Lower lobe of right lung (tissue), 2 donors: ENCODE results near the gene CTSE. TPM values are rescaled to one million over a fixed set of nuclear protein-coding genes. Genes with fewer than 3 reads are reported as not detected.
A peak's percentile ranks its signal among the peaks of the same experiment; 100 is the strongest.

ENCODE experiments used
- ATAC-seq, 2 donors: fragments of 200-7000 bp; cut with Tn5 transposase; one replicate each; pipeline ENCODE4 v1.9.1; 2020 to 2022; ENCODE audit warnings: mild to moderate bottlenecking in 2 of 2, moderate library complexity in 2 of 2
- DNase-seq: peaks from one replicate; pipeline ENCODE4 v3.0.0-alpha.2; 2020
- H3K27ac ChIP-seq: fragments of 200-600 bp; one replicate; pipeline ENCODE4 v1.8.0; 2022
- H3K27me3 ChIP-seq: fragments of 200-600 bp; one replicate; pipeline ENCODE4 v1.8.0; 2022; ENCODE audit warnings: low read depth
- H3K36me3 ChIP-seq: fragments of 200-600 bp; one replicate; pipeline ENCODE4 v1.8.0; 2022; ENCODE audit warnings: mild to moderate bottlenecking
- H3K4me1 ChIP-seq: fragments of 200-600 bp; one replicate; pipeline ENCODE4 v1.8.0; 2022
- H3K4me3 ChIP-seq: fragments of 200-600 bp; one replicate; pipeline ENCODE4 v1.8.0; 2022; ENCODE audit warnings: mild to moderate bottlenecking
- H3K9me3 ChIP-seq: fragments of 200-600 bp; one replicate; pipeline ENCODE4 v1.8.0; 2022
- CTCF ChIP-seq: fragments of 200-600 bp; IDR thresholded peaks from one replicate; pipeline ENCODE4 v1.8.0; 2022; ENCODE audit warnings: antibody characterized with exemption, mild to moderate bottlenecking
- intact Hi-C: fragments of 100-400 bp; cut with DNase I; formaldehyde crosslinking; loops from one replicate; pipeline ENCODE4 v1.11.0; 2022
- total RNA-seq: library from RNA; stranded (reverse); fragmentation: NEBNext Ultra II Directional; extraction: Animal tissue kit (Norgen Biotek cat#: 25700); gene quantifications from one replicate; pipeline ENCODE4 v1.2.1, GENCODE V29; 2021
- donor health status: DM: no; HTN: yes; CAD: no; lungs with severe emphysema.

Gene CTSE
- total RNA-seq, 1 donor from 2014 or later = 63.6 TPM

- ATAC-seq = no peak
- H3K27me3 ChIP-seq = no peaks in the 10 kb centered on the region
- H3K9me3 ChIP-seq = no peaks in the 10 kb centered on the region
- no peak overlapping the region for H3K4me3 ChIP-seq
- H3K4me1 ChIP-seq = peaks cover 4% of the 10 kb centered on the region
- no peak overlapping the region for H3K27ac ChIP-seq
- intact Hi-C loops = no loop called here
- H3K36me3 ChIP-seq = no peaks in the 10 kb centered on the region
- no peak for TF ChIP-seq CTCF
- DNase-seq = no peak
Observed at GRCh38 chr1:206032380-206033140, 8.9 kb upstream of the CTSE start.

GRCh38 chr1:206030714-206031113 lies 7.0 kb upstream of the CTSE start:
- Histone ChIP-seq H3K4me1 (peaks cover 4% of the 10 kb centered on the region), H3K9me3 (no peaks in the 10 kb centered on the region), H3K36me3 (no peaks in the 10 kb centered on the region), H3K27ac (no peak overlapping the region), H3K27me3 (no peaks in the 10 kb centered on the region), H3K4me3 (no peak overlapping the region)
- DNase-seq (peak; percentile 75), ATAC-seq (peak; percentile 91 to 93)
- peak; percentile 77 for TF ChIP-seq CTCF
- intact Hi-C loops = no loop called here

- Histone ChIP-seq H3K4me3 (no peak overlapping the region), H3K36me3 (no peaks in the 10 kb centered on the region), H3K4me1 (peaks cover 4% of the 10 kb centered on the region), H3K27me3 (no peaks in the 10 kb centered on the region), H3K9me3 (no peaks in the 10 kb centered on the region), H3K27ac (no peak overlapping the region)
- intact Hi-C loops = no loop called here
- ATAC-seq (no peak), DNase-seq (no peak)
- TF ChIP-seq CTCF = no peak
Observed at GRCh38 chr1:206030191-206030590, 6.5 kb upstream of the CTSE start.

- Histone ChIP-seq H3K9me3 (no peaks in the 10 kb centered on the region), H3K4me3 (no peak overlapping the region), H3K27me3 (no peaks in the 10 kb centered on the region), H3K4me1 (peaks cover 8% of the 10 kb centered on the region), H3K27ac (no peak overlapping the region), H3K36me3 (no peaks in the 10 kb centered on the region)
- intact Hi-C loops = no loop called here
- ATAC-seq (peak; percentile 68 to 72), DNase-seq (peak; percentile 66)
- no peak for TF ChIP-seq CTCF
Observed at GRCh38 chr1:206029484-206029883, 5.8 kb upstream of the CTSE start.

- intact Hi-C loops = no loop called here
- ATAC-seq = peak; percentile 60 to 72
Observed at GRCh38 chr1:206025283-206025820, 1.7 kb upstream of the CTSE start.

More at GRCh38 chr1:206025283-206025820, 1.7 kb upstream of the CTSE start:
- H3K27ac ChIP-seq = peak overlapping the region; percentile 32
- peaks cover 11% of the 10 kb centered on the region for H3K4me1 ChIP-seq
- DNase-seq = no peak
- no peaks in the 10 kb centered on the region for H3K9me3 ChIP-seq
- TF ChIP-seq CTCF = no peak
- H3K4me3 ChIP-seq = no peak overlapping the region
- no peaks in the 10 kb centered on the region for H3K27me3 ChIP-seq
- H3K36me3 ChIP-seq = no peaks in the 10 kb centered on the region
